ENCODE results near the gene PCTP. TPM values are rescaled to one million over a fixed set of nuclear protein-coding genes. Genes with fewer than 3 reads are reported as not detected.

PCTP gene
- polyA plus RNA-seq, 1 of the 3 experiments (the other 2 are of a cell fraction): 20.8 TPM

DNA sequence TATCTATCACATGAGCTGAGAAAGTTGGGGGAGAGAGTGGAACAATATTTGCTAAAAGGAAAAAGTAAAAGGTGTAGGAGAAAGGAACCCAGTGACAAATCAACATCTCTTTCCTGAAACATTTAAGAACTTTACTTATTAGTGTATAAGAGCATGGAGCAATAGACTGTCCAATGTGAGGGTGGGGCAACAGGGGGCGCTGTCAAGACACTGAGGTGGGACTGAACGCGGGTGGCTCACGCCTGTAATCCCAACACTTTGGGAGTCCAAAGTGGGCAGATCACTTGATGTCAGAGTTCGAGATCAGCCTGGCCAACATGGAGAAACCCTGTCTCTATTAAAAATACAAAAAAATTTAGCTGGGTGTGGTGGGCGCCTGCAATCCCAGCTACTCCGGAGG, 21.2 kb downstream of the PCTP start:
- H3K9me3 ChIP-seq: no peaks in the 10 kb centered on the region
- ChIA-PET POLR2A (no interaction called here), CTCF (interaction anchor here (1.0 to 19.5 kb wide), 13 partner anchors 10 to 243 kb away, joined by 4 to 499 read pairs (median 29); partner anchors contain the start of genes PCTP and TMEM100)
- H3K4me1 ChIP-seq (ENCODE audit: control insufficient read depth in 1 of 2, insufficient read depth in 2 of 2, low read depth in 1 of 2, low read length in 1 of 2): peaks cover 8 to 9% of the 10 kb centered on the region in 2 experiments
- no peak overlapping the region for H3K27ac ChIP-seq (ENCODE audit: low read depth in 2 of 2, low read length in 1 of 2)
- no peaks in the 10 kb centered on the region for H3K9me2 ChIP-seq
- no peaks in the 10 kb centered on the region for H3K79me2 ChIP-seq (ENCODE audit: insufficient read depth)
- H4K20me1 ChIP-seq (ENCODE audit: insufficient read depth): peaks cover 11% of the 10 kb centered on the region; the same call in 1 of the 2 replicates
- no peak for DNase-seq
- H3K36me3 ChIP-seq (replicated peaks in 1 of 2; ENCODE audit: control insufficient read depth in 1 of 2, insufficient read depth in 2 of 2, low read length in 1 of 2): peaks cover 42 to 57% of the 10 kb centered on the region in 2 experiments
- no peaks in the 10 kb centered on the region for H3K27me3 ChIP-seq (ENCODE audit: insufficient read depth)
- WGBS (ENCODE audit: low lambda C conversion rate): 94% methylated on average over 7 of the region's 7 CpGs
- no peak overlapping the region for H3K4me3 ChIP-seq (ENCODE audit: low read depth in 2 of 2, low read length in 1 of 2)
- H2AFZ ChIP-seq (ENCODE audit: low read depth): no peak overlapping the region
- H3K9ac ChIP-seq: no peak overlapping the region
- no peak for TF ChIP-seq RAD21 (IDR thresholded peaks at IDR 0.05; ENCODE audit: low read length)
- TF ChIP-seq, protein P1, sequence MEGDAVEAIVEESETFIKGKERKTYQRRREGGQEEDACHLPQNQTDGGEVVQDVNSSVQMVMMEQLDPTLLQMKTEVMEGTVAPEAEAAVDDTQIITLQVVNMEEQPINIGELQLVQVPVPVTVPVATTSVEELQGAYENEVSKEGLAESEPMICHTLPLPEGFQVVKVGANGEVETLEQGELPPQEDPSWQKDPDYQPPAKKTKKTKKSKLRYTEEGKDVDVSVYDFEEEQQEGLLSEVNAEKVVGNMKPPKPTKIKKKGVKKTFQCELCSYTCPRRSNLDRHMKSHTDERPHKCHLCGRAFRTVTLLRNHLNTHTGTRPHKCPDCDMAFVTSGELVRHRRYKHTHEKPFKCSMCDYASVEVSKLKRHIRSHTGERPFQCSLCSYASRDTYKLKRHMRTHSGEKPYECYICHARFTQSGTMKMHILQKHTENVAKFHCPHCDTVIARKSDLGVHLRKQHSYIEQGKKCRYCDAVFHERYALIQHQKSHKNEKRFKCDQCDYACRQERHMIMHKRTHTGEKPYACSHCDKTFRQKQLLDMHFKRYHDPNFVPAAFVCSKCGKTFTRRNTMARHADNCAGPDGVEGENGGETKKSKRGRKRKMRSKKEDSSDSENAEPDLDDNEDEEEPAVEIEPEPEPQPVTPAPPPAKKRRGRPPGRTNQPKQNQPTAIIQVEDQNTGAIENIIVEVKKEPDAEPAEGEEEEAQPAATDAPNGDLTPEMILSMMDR (IDR thresholded peaks at IDR 0.05): peak; percentile 22; the same call in 1 of the 2 replicates
- H3F3A ChIP-seq (replicated peaks; ENCODE audit: insufficient read depth): peaks cover 8% of the 10 kb centered on the region
- no peak overlapping the region for H3K4me2 ChIP-seq

DNA sequence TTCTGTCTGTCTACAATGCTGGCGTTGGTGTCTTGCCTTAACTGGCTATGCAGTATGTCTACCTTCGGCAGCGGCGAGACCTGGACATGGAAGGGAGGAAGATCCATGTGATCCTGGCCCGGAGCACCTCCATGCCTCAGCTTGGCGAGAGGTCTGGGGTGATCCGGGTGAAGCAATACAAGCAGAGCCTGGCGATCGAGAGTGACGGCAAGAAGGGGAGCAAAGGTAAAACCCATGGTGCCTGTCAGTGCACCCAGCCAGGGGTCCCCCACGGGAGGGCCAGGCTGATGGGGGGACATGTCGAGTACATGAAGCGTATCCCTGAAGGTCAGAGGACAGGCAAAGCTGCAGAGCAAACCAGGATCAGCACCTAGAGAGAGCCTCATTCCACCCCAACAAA, 22.8 kb downstream of the PCTP start:
- H3K36me3 ChIP-seq (replicated peaks in 1 of 2; ENCODE audit: control insufficient read depth in 1 of 2, insufficient read depth in 2 of 2, low read length in 1 of 2): peaks cover 36 to 67% of the 10 kb centered on the region in 2 experiments
- H3K27ac ChIP-seq (ENCODE audit: low read depth in 2 of 2, low read length in 1 of 2): no peak overlapping the region
- no peaks in the 10 kb centered on the region for H3K9me2 ChIP-seq
- no peak overlapping the region for H3K4me3 ChIP-seq (ENCODE audit: low read depth in 2 of 2, low read length in 1 of 2)
- no peak overlapping the region for H2AFZ ChIP-seq (ENCODE audit: low read depth)
- no peak for DNase-seq
- no peaks in the 10 kb centered on the region for H3K9me3 ChIP-seq
- H3F3A ChIP-seq (replicated peaks; ENCODE audit: insufficient read depth): peaks cover 8% of the 10 kb centered on the region
- CTCF ChIA-PET: interaction anchor here (0.5 to 19.5 kb wide), 9 partner anchors 9 to 1497 kb away, joined by 3 to 499 read pairs (median 10); partner anchors contain the start of gene TMEM100
- TF ChIP-seq NFIC (IDR thresholded peaks at IDR 0.05; ENCODE audit: borderline replicate concordance) (no peak), RCOR1 (IDR thresholded peaks at IDR 0.05; ENCODE audit: low read length) (no peak), SIN3A (IDR thresholded peaks at IDR 0.05; ENCODE audit: borderline replicate concordance, low read depth, low read length) (no peak), RXRA (IDR thresholded peaks at IDR 0.05; ENCODE audit: borderline replicate concordance, low read depth) (no peak), FOXJ3 (CRISPR knock-in tag; IDR thresholded peaks at IDR 0.05) (no peak), NRF1 (IDR thresholded peaks at IDR 0.05; ENCODE audit: low read depth, low read length) (no peak), JUND (IDR thresholded peaks at IDR 0.05) (no peak), TEAD4 (IDR thresholded peaks at IDR 0.05; ENCODE audit: borderline replicate concordance, insufficient read depth) (no peak), FOXM1 (IDR thresholded peaks at IDR 0.05; ENCODE audit: low read depth) (no peak), YY1 (IDR thresholded peaks at IDR 0.05; ENCODE audit: low read depth) (no peak), USF1 (IDR thresholded peaks at IDR 0.05; ENCODE audit: borderline replicate concordance, low read depth) (no peak), RFX5 (IDR thresholded peaks at IDR 0.05; ENCODE audit: low read length) (no peak), MEF2A (IDR thresholded peaks at IDR 0.05; ENCODE audit: borderline replicate concordance, low read depth) (no peak), EP300 (IDR thresholded peaks at IDR 0.05; ENCODE audit: borderline replicate concordance in 1 of 2, low read depth in 1 of 2, low read length in 1 of 2) (no peak)
- TF ChIP-seq, protein P1 (IDR thresholded peaks at IDR 0.05): no peak
- H4K20me1 ChIP-seq (ENCODE audit: insufficient read depth): peaks cover 11% of the 10 kb centered on the region; the same call in 1 of the 2 replicates
- no peaks in the 10 kb centered on the region for H3K79me2 ChIP-seq (ENCODE audit: insufficient read depth)
- H3K9ac ChIP-seq: no peak overlapping the region
- no peaks in the 10 kb centered on the region for H3K27me3 ChIP-seq (ENCODE audit: insufficient read depth)
- H3K4me1 ChIP-seq (ENCODE audit: control insufficient read depth in 1 of 2, insufficient read depth in 2 of 2, low read depth in 1 of 2, low read length in 1 of 2): peaks cover 8 to 9% of the 10 kb centered on the region in 2 experiments
- 90% methylated on average over 12 of the region's 13 CpGs for WGBS (ENCODE audit: low lambda C conversion rate)
- no peak overlapping the region for H3K4me2 ChIP-seq
- POLR2A ChIA-PET: no interaction called here
